COLO668 (cell line): ENCODE data around the gene LRP11.
"Not testable (repeated sequence)": the region's sequence is repeated elsewhere in the genome, so short reads cannot be mapped to it uniquely, and the experiment has no call there.

Experiments used
- DNase-seq: peaks from one replicate; lab custom pipeline; 2025; ENCODE audit not compliant: unreplicated experiment; lab: John Stamatoyannopoulos, UW

LRP11 gene

DNA sequence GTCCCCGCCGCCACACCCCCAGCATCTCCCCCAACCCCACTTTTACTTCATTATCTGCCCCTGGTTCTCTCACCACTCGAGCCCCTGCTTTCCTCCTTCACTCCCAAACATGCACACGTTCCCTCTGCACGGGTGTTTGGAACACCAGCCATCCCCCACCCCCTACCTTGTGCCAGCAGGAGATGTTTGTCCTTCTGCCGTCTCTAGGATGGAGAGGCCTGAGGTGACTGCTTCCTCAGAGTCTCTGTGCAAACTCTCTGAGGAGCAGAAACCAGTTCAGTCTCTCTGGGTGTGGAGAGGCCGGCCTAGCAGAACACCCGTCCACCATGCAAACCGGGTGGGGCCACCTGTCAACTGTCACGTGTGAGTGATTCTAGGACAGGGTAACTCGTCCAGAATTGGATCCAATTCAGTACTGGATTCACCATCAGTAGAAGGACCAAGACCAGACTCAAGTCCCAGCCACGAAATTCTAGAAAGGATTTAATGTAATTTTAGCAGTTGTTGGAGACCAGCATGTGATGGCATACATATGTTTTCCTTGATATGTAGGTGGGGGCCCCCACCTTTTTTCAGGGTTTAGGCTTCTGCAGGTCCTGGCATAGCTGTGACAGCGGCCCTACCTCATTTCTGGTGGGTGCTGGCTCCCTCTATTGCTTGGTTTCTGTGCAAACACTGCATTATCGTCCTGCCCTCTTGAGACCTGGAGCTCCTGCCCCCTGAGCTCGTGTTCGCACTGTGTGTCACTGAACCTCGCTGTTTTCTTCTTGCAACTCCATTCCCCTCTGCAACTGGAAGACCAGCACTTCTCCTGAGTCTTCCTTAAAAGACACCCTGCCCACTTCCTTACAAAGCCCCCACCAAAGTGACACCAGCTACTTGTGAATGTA lies 33.9 kb upstream of the LRP11 start, which contains the start of gene RAET1E:
RAET1E (minus strand) TSS at position 259 of the 890 bp plus-strand sequence. CDS start 7,212 bp downstream, outside the sequence.
- no peak for DNase-seq

DNA sequence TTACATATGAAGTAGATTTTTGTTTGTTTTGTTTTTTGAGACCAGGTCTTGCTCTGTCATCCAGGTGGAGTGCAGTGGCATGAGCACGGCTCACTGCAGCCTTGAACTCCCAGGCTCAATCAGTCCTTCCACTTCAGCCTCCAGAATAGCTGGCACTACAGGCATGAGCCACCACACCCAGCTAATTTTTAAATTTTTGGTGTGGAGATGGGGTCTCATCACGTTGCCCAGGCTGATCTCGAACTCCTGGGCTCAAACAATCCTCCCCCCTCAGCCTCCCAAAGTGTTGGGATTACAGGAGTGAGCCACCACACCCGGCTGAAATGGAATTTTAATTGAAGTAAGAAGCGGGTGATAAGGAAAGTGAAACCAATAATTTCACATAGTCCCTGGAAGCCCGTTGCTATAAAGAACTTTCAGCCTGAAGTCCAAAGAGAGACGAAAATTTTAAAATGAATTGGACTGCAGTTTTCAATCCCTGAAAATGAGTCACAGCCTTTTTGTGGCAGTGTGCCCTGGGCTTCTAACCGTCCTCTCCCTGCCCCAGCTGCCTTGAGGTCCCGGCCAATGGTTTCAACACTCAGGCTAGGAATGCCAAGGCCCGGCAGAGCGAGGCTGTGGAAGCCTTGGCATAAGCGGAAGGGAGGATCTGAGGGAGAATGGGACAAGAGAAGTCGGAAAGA lies 33.0 kb upstream of the LRP11 start:
- no peak for DNase-seq

DNA sequence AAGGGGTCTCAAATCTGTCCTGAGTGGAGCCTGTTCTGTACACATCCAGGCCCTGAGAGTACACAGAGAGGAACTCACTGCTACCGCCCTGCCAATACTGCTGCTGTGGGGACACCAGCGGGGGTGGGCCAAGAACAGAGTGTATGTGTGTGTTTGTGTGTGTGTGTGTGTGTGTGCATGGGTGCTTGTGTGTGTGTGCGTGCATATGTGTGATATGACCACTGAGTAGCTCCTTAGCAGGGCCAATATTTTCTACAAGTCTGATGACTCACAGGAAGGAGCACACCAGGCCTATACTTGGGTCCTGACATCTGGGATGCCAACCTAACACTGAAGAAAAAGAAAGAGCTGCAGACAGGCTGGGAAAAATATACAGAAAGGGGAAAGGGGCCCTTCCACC lies 32.3 kb upstream of the LRP11 start:
- no peak for DNase-seq

DNA sequence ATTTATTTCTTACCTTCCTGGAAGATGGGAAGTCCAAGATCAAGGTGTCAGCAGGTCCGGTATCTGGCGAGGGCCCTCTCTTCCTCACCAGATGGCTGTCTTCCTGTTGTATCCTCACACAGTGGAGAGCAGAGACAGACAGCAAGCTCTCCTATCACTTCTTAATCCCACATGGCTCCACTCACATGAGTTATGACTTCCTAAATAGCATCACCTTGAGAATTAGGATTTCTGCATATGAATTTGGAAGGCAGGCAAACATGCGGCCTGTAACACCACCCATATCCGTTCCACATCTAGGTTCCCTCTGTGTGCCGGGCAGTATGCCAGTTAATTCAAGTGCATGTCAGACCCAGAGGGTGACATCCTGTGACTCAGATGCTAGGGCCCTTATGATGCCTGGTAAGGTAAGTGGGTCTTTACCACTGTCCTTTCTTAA lies 31.7 kb upstream of the LRP11 start:
- peak; percentile 15 for DNase-seq

DNA sequence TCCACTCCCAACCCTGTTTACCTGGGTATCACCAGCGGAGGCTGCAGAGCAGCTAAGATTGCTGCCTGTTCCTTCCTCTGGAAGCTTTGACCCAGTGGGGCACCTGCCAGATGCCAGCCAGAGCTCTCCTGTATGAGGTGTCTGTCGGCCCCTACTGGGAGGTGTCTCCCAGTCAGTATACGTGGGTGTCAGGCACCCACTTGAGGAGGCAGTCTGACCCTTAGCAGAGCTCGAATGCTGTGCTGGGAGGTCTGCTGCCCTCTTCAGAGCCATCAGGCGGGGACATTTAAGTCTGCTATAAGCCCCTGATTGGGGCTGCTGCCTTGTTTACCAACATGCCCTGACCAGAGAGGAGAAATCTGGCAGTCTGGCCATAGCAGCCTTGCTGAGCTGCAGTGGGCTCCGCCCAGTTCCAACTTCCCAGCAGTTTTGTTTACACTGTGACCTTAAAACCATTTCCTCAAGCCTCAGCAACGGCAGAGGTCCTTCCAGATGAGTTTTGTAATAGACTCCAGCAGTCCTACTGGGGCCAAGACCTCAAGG lies 31.0 kb upstream of the LRP11 start:
- no peak for DNase-seq

- DNase-seq, result not testable (repeated sequence)
Measured at GRCh38 chr6:149891864-149892263, 27.7 kb upstream of the LRP11 start.

GRCh38 chr6:149891259-149891658 lies 27.1 kb upstream of the LRP11 start:
- no peak for DNase-seq

DNA sequence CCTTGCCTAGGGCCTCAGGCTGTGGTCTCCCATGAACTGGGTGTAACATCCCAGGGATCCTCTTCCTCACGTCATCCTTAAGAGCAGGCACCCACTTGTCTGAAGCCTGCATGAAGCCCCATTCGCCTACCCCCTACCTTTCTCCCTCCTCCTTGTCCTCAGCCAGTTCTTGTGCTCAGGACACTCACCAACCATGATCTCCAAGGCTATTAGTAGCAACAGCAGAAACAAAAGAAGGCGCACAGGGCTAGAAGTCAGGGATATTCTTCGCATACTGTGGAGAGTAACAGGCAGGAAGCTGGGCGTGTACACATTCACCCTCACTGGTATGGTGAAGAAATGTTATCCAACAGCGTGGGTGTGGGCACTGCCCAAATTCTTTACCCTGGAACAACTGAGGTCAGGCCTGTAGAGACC lies 26.5 kb upstream of the LRP11 start:
- no peak for DNase-seq

- no peak for DNase-seq
Measured at GRCh38 chr6:149889326-149889725, 25.2 kb upstream of the LRP11 start.

- no peak for DNase-seq
Measured at GRCh38 chr6:149888659-149889058, 24.5 kb upstream of the LRP11 start.

GRCh38 chr6:149888093-149888492 lies 23.9 kb upstream of the LRP11 start:
- DNase-seq, result no peak

DNA sequence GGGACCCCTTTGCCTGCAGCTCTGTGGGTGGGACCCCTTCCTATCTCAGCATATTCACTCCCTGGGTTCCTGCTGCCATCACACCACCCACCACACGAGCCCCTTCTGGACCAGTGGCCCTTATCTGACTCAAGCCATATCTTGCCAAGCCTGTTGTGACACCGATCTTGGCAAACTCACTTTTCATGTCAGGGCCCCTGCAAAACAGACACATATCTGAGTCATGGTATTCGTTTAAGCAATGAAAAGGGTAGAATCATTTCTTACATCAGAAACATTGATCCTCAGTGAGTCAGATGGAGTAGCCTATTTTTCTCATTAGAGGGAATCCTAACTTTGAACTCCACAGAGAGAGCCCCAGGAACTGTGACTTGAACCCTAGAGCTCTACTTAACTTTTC lies 23.2 kb upstream of the LRP11 start:
- DNase-seq, result no peak

DNA sequence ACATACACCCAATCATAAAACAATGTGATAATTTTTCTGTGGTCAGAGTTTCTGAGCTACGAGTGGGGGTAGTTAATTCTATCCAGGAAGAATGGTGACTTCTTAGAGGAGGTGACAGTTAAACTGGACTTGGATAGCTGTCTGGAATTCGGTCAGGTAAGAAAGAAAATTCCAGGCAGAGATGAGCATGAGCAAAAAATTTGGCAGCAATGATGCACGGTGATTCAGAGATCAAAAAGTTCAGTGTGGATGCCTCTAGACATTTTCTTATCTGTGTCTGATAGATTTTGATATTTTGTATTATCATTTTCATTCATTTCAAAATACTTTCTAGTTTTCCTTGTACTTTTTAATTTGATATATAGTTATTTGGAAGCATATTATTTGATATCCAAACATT lies 21.7 kb upstream of the LRP11 start:
- no peak for DNase-seq

DNA sequence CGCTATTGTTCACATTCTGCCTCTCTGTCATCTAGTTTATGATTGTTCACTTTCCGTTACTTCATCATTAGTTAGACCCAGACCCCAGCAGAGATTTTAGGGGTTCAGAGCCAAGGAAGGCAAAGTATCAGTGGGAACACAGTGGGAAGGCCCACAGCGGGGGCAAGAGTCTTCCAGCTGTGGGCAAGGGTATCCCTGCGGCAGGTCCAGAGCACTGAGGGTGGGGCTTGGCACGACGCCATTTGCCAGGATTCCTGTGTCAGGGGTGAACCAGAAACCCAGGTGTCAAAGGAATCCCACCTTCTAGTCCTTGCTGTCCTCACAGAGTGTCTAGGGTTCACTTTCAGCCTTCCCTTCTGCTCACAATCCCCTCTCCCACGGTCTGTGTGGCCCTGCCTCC lies 20.5 kb upstream of the LRP11 start:
- no peak for DNase-seq

- DNase-seq, result no peak
Measured at GRCh38 chr6:149884215-149884614, 20.1 kb upstream of the LRP11 start.

DNA sequence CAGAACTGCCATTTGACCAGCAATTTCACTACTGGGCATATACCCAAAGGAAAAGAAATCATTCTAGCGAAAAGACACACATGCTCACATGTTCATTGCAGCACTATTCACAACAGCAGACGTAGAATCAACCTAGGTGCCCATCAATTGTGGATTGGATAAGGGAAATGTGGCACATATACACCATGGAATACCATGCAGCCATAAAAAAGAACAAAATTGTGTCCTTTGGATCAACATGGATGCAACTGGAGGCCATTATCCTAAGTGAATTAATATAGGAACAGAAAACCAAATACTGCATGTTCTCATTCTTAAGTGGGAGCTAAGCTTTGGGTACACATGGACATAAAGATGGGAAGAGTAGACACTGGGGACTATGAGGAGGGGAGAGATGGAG lies 17.7 kb upstream of the LRP11 start:
- no peak for DNase-seq

DNA sequence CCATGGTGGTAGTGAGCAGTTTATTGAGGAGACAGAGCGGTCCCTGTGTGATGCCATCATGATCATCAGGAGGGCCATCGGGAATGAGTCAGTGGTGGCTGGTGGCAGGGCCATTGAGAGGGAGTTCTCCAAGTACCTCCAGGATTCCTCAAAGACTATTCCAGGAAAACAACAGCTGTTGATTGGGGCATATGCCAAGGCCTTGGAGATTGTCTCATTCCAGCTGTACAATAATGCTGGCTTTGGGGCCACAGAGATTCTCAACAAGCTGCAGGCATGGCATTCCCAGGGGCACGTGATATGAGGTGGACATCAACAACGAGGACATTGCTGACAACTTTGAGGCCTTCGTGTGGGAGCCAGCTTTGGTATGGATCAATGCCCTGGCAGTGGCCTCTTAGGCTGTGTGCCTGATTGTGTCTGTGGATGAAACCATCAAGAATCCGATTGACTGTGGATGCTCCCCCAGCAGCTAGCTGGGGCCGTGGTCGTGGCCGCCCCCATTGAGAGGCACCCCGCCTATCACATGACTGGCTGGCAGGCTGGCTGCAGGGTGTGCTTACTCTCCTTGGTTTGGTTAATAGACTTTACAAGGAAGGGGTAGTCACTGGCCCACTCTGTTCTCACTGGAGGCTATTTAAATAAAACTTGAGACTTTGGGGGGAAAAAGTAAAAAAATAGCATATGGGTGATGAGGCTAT lies 17.1 kb upstream of the LRP11 start:
- no peak for DNase-seq

DNA sequence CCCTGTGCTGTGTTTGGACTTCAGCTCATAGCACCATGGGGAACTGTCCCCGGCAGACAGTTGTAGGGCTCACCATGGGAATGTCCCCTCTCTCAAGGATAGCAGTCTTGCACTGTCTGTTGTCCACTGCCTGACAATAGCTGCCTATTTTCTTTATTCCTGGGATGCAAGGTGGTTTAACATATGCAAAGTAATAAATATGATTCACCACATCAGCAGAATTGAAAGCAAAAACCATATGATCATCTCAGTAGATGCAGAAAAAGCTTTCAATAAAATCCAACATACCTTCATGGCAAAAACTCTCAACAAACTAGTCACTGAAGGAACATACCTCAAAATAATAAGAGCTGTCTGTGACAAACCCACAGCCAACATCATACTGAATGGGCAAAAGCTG lies 13.5 kb upstream of the LRP11 start:
- no peak for DNase-seq

GRCh38 chr6:149876241-149876933 lies 12.2 kb upstream of the LRP11 start:
- DNase-seq, result no peak

DNA sequence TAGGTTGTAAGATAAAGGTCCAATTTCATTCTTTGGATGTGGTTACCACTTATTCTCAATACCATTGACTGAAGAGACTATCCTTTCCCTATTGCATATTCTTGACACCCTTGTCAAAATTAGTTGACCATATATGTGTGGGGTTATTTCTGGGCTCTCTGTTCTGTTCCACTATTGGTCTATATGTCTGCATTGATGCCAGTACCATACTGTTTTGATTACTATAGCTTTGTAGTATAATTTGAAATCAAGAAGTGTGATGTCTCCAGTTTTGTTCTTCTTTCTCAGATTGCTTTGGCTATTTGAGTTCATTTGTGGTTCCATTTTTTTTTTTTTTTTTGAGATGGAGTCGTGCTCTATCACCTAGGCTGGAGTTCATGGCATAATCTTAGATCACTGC lies 8.1 kb upstream of the LRP11 start:
- no peak for DNase-seq

DNA sequence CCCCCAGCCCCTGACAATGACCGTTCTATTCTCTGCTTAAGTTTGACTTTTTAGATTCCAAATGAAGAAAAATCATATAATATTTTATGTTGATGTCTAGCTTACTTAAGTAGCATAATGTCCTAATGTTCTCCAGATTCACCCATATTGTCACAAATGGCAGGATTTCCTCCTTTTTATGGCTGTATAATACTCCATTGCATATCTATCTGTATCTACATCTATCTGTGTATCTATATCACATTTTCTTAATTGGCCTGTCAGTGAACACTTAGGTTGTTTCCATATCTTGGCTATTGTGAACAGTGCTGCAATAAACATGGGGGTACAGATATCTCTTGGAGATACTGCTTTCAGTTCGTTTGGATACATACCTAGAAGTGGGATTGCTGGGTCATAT lies 7.0 kb upstream of the LRP11 start:
- no peak for DNase-seq
